IgD-negative memory B cell (primary cell): Measurements from ENCODE around the gene PIGC. TPM values are rescaled to one million over a fixed set of nuclear protein-coding genes. Genes with fewer than 3 reads are reported as not detected.

Source experiments
- polyA plus RNA-seq: library from polyadenylated mRNA; unstranded; fragments of 300-500 nt; fragmentation: Illumina TruSeq; gene quantifications from one replicate; pipeline ENCODE4 v1.2.3, GENCODE V29; 2021

PIGC gene
- polyA plus RNA-seq, 1 donor from 2014 or later = 79.0 TPM

Other genes starting within 250 kb of the PIGC start
- gene C1orf105, start 23.4 kb downstream of the PIGC start, polyA plus RNA-seq = not detected
- gene SUCO, start 89.1 kb upstream of the PIGC start, polyA plus RNA-seq = 13.3 TPM
- gene FASLG, start 215.0 kb upstream of the PIGC start, polyA plus RNA-seq = 0.63 TPM